GM12878 (cell line): Measurements from ENCODE around the gene VPS8. TPM values are rescaled to one million over a fixed set of nuclear protein-coding genes. Genes with fewer than 3 reads are reported as not detected.

Source experiments
- ATF7 ChIP-seq: fragments of 450-650 bp; IDR thresholded peaks from 2 replicates; pipeline ENCODE4 v1.6.1; 2016; ENCODE audit warnings: low read depth, mild to moderate bottlenecking
- BACH1 ChIP-seq: fragments of 450-650 bp; IDR thresholded peaks from 2 replicates; pipeline ENCODE4 v1.6.1; 2017; ENCODE audit warnings: mild to moderate bottlenecking, borderline replicate concordance
- BCL11A ChIP-seq: IDR thresholded peaks from 2 replicates; pipeline ENCODE4 v1.6.1; 2011; ENCODE audit warnings: low read depth, low read length
- CHD4 ChIP-seq: fragments of 200-600 bp; sonication (generic); IDR thresholded peaks from 2 replicates; pipeline ENCODE4 v1.6.1; 2016; ENCODE audit warnings: mild to moderate bottlenecking
- CTCF ChIP-seq, 3 experiments: IDR thresholded peaks in 2 of 3; conservative IDR thresholded peaks in 1 of 3; 2 replicates each; pipeline ENCODE4 v1.5.1; 2011; ENCODE audit warnings: low read depth in 3 of 3, low read length in 3 of 3, mild to moderate bottlenecking in 3 of 3, control low read depth in 2 of 3, moderate library complexity in 2 of 3, inconsistent platforms in 1 of 3, mixed read lengths in 1 of 3; ENCODE audit not compliant: control insufficient read depth in 2 of 3, insufficient read depth in 1 of 3; ENCODE audit errors: extremely low read depth in 1 of 3
- ESRRA ChIP-seq: IDR thresholded peaks from 2 replicates; pipeline ENCODE4 v1.6.1; 2012; ENCODE audit warnings: mild to moderate bottlenecking, low read length, improper control_type of control experiment
- KLF5 ChIP-seq: fragments of 450-650 bp; IDR thresholded peaks from 2 replicates; pipeline ENCODE4 v1.6.1; 2014; ENCODE audit warnings: mild to moderate bottlenecking; ENCODE audit not compliant: partially characterized antibody
- NKRF ChIP-seq: fragments of 450-650 bp; conservative IDR thresholded peaks from 2 replicates; pipeline ENCODE4 v1.6.1; 2017; ENCODE audit warnings: mild to moderate bottlenecking, moderate library complexity
- RFX5 ChIP-seq: IDR thresholded peaks from 2 replicates; pipeline ENCODE4 v1.6.1; 2011; ENCODE audit warnings: low read depth, low read length, improper control_type of control experiment
- YBX1 ChIP-seq: fragments of 450-650 bp; IDR thresholded peaks from 2 replicates; pipeline ENCODE4 v1.6.1; 2016; ENCODE audit warnings: antibody characterized with exemption
- polyA plus RNA-seq, 11 experiments: library from polyadenylated mRNA; depleted of rRNA in 4 of 11; unstranded in 6 of 11; stranded (reverse) in 5 of 11; fragments of >200 nt; fragmentation: Nextera tagmentation in 4 of 11; fragmentation: Illumina TruSeq in 1 of 11; extraction: Ambion mirVana in 4 of 11; extraction: Trizol in 1 of 11; gene quantifications; 1 replicate in 1 of 11; 2 replicates in 10 of 11; pipeline versions ENCODE4 v1.2.1 to v1.2.3, GENCODE V29; 2011 to 2016; ENCODE audit warnings: inconsistent platforms in 2 of 11, missing spikeins in 2 of 11, low read depth in 1 of 11
- total RNA-seq, 4 experiments: library from RNA; depleted of rRNA in 3 of 4; stranded (reverse); fragments of >200 nt in 3 of 4; fragmentation: Illumina TruSeq in 1 of 4; extraction: Trizol in 1 of 4; gene quantifications; 2 replicates each; pipeline versions ENCODE4 v1.2.1 to v1.2.3, GENCODE V29; 2013 to 2021

Gene VPS8
- total and polyA plus RNA-seq, 10 of the 15 experiments (the other 5 are each of a cell fraction or from before 2014, with no cell fraction given), result 8.9 to 34.7 (median 20.9) TPM

- TF ChIP-seq NKRF, result no peak
- no peak for TF ChIP-seq CHD4
- TF ChIP-seq BCL11A, result no peak
- no peak for TF ChIP-seq YBX1
- no peak for TF ChIP-seq ATF7
- no peak for TF ChIP-seq RFX5
- no peak for TF ChIP-seq KLF5
- TF ChIP-seq ESRRA, result no peak
- no peak for TF ChIP-seq BACH1
- no peak for TF ChIP-seq CTCF (IDR thresholded peaks at IDR 0.05 in 2 of 3, conservative IDR thresholded peaks at IDR 0.05 in 1 of 3; ENCODE audit: control insufficient read depth in 2 of 3, extremely low read depth in 1 of 3, insufficient read depth in 1 of 3, low read depth in 3 of 3, low read length in 3 of 3)
- TF ChIP-seq, all 136 proteins: peak for 0
Measured at GRCh38 chr3:184800349-184800930, 11.5 kb upstream of the VPS8 start (continued).
